ENCODE measurements around the gene MYPOP. TPM values are rescaled to one million over a fixed set of nuclear protein-coding genes. Genes with fewer than 3 reads are reported as not detected.
A peak's percentile ranks its signal among the peaks of the same experiment; 100 is the strongest.

MYPOP gene
- polyA plus RNA-seq, 3 donors: 0.08 to 5.9 (median 0.39) TPM

DNA sequence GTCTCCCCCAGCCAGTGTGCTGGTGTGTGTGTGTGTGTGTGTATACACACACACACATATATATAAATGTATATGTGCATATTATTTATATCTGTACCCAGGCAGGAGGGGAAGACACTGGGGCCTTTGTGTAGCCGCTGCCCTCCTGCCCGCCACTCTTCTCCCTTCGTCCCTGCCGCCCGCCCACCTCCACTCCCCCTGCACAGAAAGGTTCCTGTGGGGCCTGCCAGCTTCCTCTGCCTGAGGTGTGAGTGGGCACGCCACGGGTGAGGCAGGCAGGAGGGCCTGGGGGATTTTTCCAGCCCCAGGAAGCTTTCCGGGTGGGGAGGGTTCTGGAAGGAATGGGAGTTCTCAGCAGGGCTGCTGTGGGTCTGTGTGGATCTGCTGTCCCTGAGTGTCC is 23.4 kb downstream of the MYPOP start:
- Mint-ChIP-seq H3K4me3 (no peak overlapping the region), H3K36me3 (peaks cover 0 to 4% of the 10 kb centered on the region in 2 donors), H3K27me3 (ENCODE audit: low read depth in 3 of 3) (peaks cover 51 to 67% (median 58%) of the 10 kb centered on the region in 3 donors), H3K4me1 (peaks cover 19% of the 10 kb centered on the region), H3K27ac (peak overlapping the region in 1 of 7 donors; percentile 58), H3K9me3 (peaks cover 0 to 12% (median 0%) of the 10 kb centered on the region in 7 donors)
- Histone ChIP-seq H3K79me2 (ENCODE audit: insufficient read depth, low read length) (peaks cover 2% of the 10 kb centered on the region), H3K4me3 (replicated peaks in 1 of 3; ENCODE audit: low read depth in 2 of 3, low read length in 3 of 3) (no peak overlapping the region), H3K9me3 (replicated peaks in 1 of 2; ENCODE audit: control insufficient read depth in 1 of 2, insufficient read depth in 1 of 2, low read length in 2 of 2) (no peaks in the 10 kb centered on the region), H3K4me2 (replicated peaks; ENCODE audit: extremely low read depth, low read length, poor library complexity, severe bottlenecking) (no peak overlapping the region), H4K20me1 (ENCODE audit: insufficient read depth, low read length) (peaks cover 17% of the 10 kb centered on the region), H3K36me3 (replicated peaks in 1 of 2; ENCODE audit: control insufficient read depth in 1 of 2, insufficient read depth in 2 of 2, low read length in 2 of 2) (no peaks in the 10 kb centered on the region), H3K9ac (ENCODE audit: insufficient read depth, low read length, poor library complexity, severe bottlenecking) (no peak overlapping the region), H3K4me1 (ENCODE audit: control insufficient read depth in 1 of 2, insufficient read depth in 2 of 2, low read length in 2 of 2) (peaks cover 16 to 22% of the 10 kb centered on the region in 2 donors), H2AFZ (ENCODE audit: insufficient read depth, low read depth, low read length, poor library complexity, severe bottlenecking) (no peak overlapping the region), H3K27ac (ENCODE audit: low read depth in 1 of 2, low read length in 2 of 2) (no peak overlapping the region), H3K27me3 (ENCODE audit: control insufficient read depth in 2 of 2, insufficient read depth in 2 of 2, low read length in 2 of 2) (peaks cover 23 to 66% of the 10 kb centered on the region in 2 donors)
- TF ChIP-seq, protein P1, sequence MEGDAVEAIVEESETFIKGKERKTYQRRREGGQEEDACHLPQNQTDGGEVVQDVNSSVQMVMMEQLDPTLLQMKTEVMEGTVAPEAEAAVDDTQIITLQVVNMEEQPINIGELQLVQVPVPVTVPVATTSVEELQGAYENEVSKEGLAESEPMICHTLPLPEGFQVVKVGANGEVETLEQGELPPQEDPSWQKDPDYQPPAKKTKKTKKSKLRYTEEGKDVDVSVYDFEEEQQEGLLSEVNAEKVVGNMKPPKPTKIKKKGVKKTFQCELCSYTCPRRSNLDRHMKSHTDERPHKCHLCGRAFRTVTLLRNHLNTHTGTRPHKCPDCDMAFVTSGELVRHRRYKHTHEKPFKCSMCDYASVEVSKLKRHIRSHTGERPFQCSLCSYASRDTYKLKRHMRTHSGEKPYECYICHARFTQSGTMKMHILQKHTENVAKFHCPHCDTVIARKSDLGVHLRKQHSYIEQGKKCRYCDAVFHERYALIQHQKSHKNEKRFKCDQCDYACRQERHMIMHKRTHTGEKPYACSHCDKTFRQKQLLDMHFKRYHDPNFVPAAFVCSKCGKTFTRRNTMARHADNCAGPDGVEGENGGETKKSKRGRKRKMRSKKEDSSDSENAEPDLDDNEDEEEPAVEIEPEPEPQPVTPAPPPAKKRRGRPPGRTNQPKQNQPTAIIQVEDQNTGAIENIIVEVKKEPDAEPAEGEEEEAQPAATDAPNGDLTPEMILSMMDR (IDR thresholded peaks at IDR 0.05): no peak
- WGBS (ENCODE audit: insufficient coverage): no CpG with 5 or more reads among the region's 8 CpGs
- DNase-seq: no peak
- intact Hi-C loops (cut with micrococcal nuclease): no loop called here

GRCh38 chr19:45878043-45878794 is 24.2 kb downstream of the MYPOP start:
- Mint-ChIP-seq H3K27me3 (ENCODE audit: low read depth in 3 of 3) (peaks cover 53 to 70% (median 59%) of the 10 kb centered on the region in 3 donors), H3K27ac (no peak overlapping the region), H3K4me3 (peak overlapping the region in 1 of 2 donors; percentile 36), H3K36me3 (peaks cover 0 to 4% of the 10 kb centered on the region in 2 donors), H3K9me3 (peaks cover 0 to 10% (median 0%) of the 10 kb centered on the region in 7 donors), H3K4me1 (peaks cover 16% of the 10 kb centered on the region)
- 76% methylated on average over 11 of the region's 11 CpGs for WGBS (ENCODE audit: insufficient coverage)
- intact Hi-C loops (cut with micrococcal nuclease): no loop called here
- no peaks in the 10 kb centered on the region for H3K36me3 ChIP-seq (replicated peaks in 1 of 2; ENCODE audit: control insufficient read depth in 1 of 2, insufficient read depth in 2 of 2, low read length in 2 of 2)
- TF ChIP-seq, protein P1 (IDR thresholded peaks at IDR 0.05): no peak
- no peak overlapping the region for H2AFZ ChIP-seq (ENCODE audit: insufficient read depth, low read depth, low read length, poor library complexity, severe bottlenecking)
- DNase-seq: peak in 1 of 3 donors; percentile 22
- no peak overlapping the region for H3K27ac ChIP-seq (ENCODE audit: low read depth in 1 of 2, low read length in 2 of 2)
- peaks cover 11% of the 10 kb centered on the region for H4K20me1 ChIP-seq (ENCODE audit: insufficient read depth, low read length)
- no peak overlapping the region for H3K4me2 ChIP-seq (replicated peaks; ENCODE audit: extremely low read depth, low read length, poor library complexity, severe bottlenecking)
- no peak overlapping the region for H3K4me3 ChIP-seq (replicated peaks in 1 of 3; ENCODE audit: low read depth in 2 of 3, low read length in 3 of 3)
- H3K27me3 ChIP-seq (ENCODE audit: control insufficient read depth in 2 of 2, insufficient read depth in 2 of 2, low read length in 2 of 2): peaks cover 23 to 65% of the 10 kb centered on the region in 2 donors
- no peaks in the 10 kb centered on the region for H3K9me3 ChIP-seq (replicated peaks in 1 of 2; ENCODE audit: control insufficient read depth in 1 of 2, insufficient read depth in 1 of 2, low read length in 2 of 2)
- H3K79me2 ChIP-seq (ENCODE audit: insufficient read depth, low read length): no peaks in the 10 kb centered on the region
- H3K9ac ChIP-seq (ENCODE audit: insufficient read depth, low read length, poor library complexity, severe bottlenecking): no peak overlapping the region
- peaks cover 10 to 14% of the 10 kb centered on the region in 2 donors for H3K4me1 ChIP-seq (ENCODE audit: control insufficient read depth in 1 of 2, insufficient read depth in 2 of 2, low read length in 2 of 2)

All from CD14-positive monocyte (primary cell).